GM12801 (cell line): ENCODE data around the gene CSF1.

Experiments used
- TF ChIP-seq, protein P1 (sequence below): IDR thresholded peaks from one replicate; pipeline ENCODE4 v1.5.1; 2011; ENCODE audit warnings: control low read depth; ENCODE audit not compliant: insufficient read length; ENCODE audit errors: extremely low read depth

Gene CSF1

DNA sequence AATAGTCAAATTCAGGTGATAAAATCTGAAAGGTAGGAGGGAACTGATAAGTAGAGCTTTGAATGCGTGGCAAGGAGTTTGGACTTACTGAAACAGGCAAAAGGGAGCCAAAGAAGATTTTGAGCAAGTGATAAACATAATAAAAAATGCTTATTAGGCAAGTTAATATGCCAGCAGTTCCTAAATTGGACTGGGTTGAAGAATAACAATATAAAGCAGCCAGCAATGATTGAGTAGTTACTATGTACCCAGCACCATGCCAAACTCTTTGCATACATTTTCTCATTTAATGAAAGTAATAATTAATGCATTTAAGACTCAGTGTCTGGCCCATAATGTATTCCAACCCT lies 50.1 kb downstream of the CSF1 start:
- TF ChIP-seq, protein P1, sequence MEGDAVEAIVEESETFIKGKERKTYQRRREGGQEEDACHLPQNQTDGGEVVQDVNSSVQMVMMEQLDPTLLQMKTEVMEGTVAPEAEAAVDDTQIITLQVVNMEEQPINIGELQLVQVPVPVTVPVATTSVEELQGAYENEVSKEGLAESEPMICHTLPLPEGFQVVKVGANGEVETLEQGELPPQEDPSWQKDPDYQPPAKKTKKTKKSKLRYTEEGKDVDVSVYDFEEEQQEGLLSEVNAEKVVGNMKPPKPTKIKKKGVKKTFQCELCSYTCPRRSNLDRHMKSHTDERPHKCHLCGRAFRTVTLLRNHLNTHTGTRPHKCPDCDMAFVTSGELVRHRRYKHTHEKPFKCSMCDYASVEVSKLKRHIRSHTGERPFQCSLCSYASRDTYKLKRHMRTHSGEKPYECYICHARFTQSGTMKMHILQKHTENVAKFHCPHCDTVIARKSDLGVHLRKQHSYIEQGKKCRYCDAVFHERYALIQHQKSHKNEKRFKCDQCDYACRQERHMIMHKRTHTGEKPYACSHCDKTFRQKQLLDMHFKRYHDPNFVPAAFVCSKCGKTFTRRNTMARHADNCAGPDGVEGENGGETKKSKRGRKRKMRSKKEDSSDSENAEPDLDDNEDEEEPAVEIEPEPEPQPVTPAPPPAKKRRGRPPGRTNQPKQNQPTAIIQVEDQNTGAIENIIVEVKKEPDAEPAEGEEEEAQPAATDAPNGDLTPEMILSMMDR, result no peak

DNA sequence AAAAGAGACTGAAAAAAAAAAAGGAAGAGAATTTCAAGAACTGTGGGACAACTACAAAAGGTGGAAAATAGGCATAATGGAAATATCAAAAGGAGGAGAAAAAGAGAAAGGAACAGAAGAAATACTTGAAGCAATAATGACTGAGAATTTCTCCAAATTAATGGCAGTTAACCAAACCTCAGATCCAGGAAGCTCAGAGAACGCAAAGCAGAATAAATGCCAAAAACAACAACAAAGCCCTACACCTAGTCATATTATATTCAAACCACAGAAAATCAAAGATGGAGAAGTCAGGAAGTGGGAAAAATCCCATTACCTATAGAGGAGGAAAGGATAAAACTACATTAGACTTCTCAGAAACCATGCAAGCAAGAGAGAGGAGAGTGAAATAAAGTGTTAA lies 53.2 kb downstream of the CSF1 start:
- TF ChIP-seq, protein P1, result no peak

GRCh38 chr1:109969146-109969829 lies 58.6 kb downstream of the CSF1 start:
- TF ChIP-seq, protein P1, result no peak

- TF ChIP-seq, protein P1, result no peak
Observed at GRCh38 chr1:109969907-109970306, 59.3 kb downstream of the CSF1 start.

DNA sequence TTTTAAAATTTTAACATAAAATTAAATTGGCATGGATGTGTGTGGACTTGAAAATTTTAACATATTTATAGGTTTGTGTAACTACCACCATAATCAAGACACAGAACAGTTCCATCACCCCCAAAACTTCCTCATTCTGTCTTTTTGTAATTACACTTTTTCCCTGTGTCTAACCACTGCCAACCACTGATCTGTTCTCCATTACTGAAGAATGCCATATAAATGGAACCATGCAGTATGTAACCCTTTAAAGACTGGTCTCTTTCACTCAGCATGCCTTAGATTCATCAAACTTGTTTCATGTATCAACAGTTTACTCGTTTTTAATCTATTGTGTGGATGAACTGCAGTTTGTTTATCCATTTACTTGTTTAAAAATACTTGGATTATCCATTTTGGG lies 60.9 kb downstream of the CSF1 start:
- TF ChIP-seq, protein P1, result no peak

- TF ChIP-seq, protein P1, result no peak
Observed at GRCh38 chr1:109974191-109974590, 63.5 kb downstream of the CSF1 start.

DNA sequence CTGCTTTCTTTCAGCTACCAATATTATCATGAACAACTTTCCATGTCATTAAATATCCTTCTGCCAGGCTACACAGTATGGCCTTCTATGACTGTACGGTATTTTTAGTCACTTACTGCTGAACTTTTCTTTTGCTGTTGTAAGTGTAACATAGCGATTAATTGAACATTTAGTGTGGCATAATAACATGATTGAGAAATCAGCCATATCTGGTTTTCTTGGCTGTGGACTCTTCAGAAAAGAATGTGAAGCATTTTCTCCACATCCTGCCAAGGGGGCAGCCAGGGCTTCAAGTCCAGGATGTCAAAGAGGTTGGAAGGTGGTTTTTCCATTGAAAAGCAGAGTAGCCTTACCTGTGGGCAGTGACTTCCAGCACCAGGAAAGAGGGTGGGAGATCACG lies 65.1 kb downstream of the CSF1 start:
- TF ChIP-seq, protein P1, result no peak
